HCT116 (cell line): Measurements from ENCODE around the gene TAF1B.

Experiments
- POLR2A ChIP-seq: IDR thresholded peaks from 2 replicates; pipeline ENCODE4 v1.7.0; 2011; ENCODE audit warnings: borderline replicate concordance; ENCODE audit not compliant: insufficient read depth, insufficient read length; ENCODE audit errors: extremely low read depth
- POLR2AphosphoS5 ChIP-seq: IDR thresholded peaks from 2 replicates; pipeline ENCODE4 v1.6.1; 2011; ENCODE audit warnings: mild to moderate bottlenecking, low read depth, low read length, moderate library complexity
- RAD21 ChIP-seq: IDR thresholded peaks from 2 replicates; pipeline ENCODE4 v1.6.1; 2012; ENCODE audit warnings: low read depth, mild to moderate bottlenecking
- SRF ChIP-seq: IDR thresholded peaks from 2 replicates; pipeline ENCODE4 v1.6.1; 2012; ENCODE audit warnings: low read depth
- TF ChIP-seq, protein P1 (sequence below), 3 experiments: fragments of 200-600 bp in 1 of 3; sonication (generic) in 1 of 3; IDR thresholded peaks in 2 of 3; conservative IDR thresholded peaks in 1 of 3; 2 replicates each; pipeline ENCODE4 v1.5.1; 2012 to 2017; ENCODE audit warnings: low read depth in 2 of 3, low read length in 2 of 3, antibody characterized with exemption in 1 of 3, borderline replicate concordance in 1 of 3, control low read depth in 1 of 3, mild to moderate bottlenecking in 1 of 3, mixed read lengths in 1 of 3, mixed run types in 1 of 3, moderate library complexity in 1 of 3; ENCODE audit not compliant: insufficient read depth in 1 of 3

DNA sequence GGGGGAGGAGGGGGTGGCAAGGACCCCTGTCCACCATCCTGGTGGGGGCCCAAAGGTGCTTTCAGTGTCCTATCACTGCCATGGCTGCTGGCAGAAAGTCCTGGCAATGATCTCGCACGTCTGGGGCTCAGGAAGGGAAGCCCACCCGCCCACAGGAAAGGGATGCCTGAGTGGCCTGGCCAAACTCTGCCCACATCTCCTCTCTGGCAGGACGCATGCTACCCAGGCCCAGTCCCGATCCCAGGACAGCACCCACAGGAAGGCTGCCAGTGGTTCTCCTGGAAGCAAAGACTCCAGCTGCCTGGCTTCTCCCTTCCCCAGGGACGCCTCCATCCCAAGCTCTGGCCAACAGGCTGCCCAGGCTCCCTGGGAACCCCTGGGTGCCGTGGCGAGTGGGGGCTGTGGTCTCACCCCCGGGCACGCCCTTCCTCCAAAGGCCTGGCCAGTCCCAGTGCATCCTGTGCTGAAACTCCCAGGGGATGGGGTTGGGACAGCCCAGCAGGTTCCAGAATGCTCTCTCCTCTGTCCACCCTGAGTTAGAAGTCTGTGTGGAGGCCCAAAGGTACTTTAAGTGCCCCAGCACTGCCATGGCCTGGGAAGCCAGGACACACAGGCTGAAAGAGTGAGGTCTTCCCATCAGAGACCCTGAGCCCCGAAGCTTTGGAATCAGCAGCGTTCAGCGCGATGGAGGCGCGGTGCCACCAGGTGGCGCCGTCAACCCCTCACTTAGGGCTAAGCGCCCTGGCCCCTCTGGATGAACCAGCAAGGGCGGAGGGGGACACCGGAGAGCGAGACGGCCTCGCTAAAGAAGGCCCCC lies 29.8 kb upstream of the TAF1B start:
- TF ChIP-seq SRF (no peak), POLR2A (no peak), RAD21 (peak; percentile 98), POLR2AphosphoS5 (no peak)
- TF ChIP-seq, protein P1, sequence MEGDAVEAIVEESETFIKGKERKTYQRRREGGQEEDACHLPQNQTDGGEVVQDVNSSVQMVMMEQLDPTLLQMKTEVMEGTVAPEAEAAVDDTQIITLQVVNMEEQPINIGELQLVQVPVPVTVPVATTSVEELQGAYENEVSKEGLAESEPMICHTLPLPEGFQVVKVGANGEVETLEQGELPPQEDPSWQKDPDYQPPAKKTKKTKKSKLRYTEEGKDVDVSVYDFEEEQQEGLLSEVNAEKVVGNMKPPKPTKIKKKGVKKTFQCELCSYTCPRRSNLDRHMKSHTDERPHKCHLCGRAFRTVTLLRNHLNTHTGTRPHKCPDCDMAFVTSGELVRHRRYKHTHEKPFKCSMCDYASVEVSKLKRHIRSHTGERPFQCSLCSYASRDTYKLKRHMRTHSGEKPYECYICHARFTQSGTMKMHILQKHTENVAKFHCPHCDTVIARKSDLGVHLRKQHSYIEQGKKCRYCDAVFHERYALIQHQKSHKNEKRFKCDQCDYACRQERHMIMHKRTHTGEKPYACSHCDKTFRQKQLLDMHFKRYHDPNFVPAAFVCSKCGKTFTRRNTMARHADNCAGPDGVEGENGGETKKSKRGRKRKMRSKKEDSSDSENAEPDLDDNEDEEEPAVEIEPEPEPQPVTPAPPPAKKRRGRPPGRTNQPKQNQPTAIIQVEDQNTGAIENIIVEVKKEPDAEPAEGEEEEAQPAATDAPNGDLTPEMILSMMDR (IDR thresholded peaks at IDR 0.05 in 2 of 3, conservative IDR thresholded peaks at IDR 0.05 in 1 of 3; ENCODE audit: borderline replicate concordance in 1 of 3, insufficient read depth in 1 of 3, low read depth in 2 of 3, low read length in 2 of 3), result peak; percentile 89 to 94 (median 93)
